NCI-H187 (cell line): ENCODE data around the gene PIP5K1C.

Experiments
- DNase-seq, 2 experiments: peaks; one replicate each; lab custom pipeline; 2025; lab: John Stamatoyannopoulos, UW

PIP5K1C gene

GRCh38 chr19:3721887-3722442 is 21.7 kb upstream of the PIP5K1C start:
- DNase-seq: no peak

DNA sequence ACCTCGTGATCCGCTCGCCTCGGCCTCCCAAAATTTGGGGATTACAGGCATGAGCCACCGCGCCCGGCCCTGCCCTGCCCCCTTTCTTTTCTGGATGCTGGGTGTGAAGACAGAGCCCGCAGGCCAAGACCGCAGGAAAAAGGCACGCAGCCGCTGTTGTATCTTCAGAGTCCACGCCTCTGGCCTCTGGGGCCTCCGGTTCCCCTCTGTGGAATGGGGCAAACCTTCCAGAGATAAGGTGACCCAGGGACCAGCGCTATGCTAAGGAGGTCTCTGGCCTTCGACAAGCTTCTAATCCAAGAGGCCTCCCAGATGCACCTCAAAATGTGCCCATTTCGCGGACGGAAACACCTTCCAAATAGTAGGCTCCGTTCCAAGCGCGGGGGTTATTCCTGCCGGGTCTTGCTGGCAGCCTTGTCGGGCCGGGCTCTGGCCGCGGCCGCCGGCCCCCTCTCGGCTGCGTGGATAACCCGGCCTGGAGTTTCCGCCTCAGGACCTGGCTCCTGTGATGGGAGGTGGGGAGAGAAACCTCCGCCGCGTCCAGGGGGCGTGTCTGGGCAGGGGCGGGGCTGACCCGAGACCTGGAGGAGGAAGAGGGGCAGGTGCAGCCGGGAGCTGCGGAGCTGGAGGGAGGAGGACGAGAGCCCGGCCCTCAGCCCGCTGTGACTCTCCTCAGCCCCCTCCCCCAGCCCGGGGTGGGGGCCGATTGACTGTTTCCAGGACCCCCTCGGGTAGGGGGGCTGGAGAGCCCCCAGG is 21.0 kb upstream of the PIP5K1C start:
- DNase-seq: peak; percentile 94 to 96

DNA sequence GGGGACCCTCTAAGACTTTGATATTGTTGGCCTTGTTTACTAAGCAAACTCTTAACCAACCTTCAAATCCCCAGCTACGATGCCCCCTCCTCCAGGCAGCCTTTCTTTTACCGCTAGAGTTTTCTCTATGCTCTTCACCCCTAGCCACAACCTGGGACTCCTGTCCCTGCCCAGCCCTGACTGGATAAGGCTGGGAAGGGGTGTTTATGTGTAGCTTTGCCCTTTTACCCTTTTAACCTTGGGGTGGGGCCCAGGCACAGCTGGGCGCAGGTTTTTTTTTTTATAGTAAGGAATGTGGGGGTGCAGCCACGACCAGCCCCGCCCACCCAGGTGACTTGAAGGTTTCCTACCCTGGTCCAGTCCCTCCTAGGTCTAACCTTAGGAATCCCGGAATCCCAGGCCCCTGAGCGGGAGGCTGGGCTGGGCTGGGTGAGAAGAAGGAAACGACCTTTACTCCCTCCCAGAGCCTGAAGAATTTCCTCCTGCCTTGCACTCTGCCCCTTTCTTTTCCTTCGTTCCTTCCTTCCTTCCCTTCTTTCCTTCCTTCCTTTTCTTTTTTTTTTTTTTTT is 20.2 kb upstream of the PIP5K1C start:
- DNase-seq: no peak

DNA sequence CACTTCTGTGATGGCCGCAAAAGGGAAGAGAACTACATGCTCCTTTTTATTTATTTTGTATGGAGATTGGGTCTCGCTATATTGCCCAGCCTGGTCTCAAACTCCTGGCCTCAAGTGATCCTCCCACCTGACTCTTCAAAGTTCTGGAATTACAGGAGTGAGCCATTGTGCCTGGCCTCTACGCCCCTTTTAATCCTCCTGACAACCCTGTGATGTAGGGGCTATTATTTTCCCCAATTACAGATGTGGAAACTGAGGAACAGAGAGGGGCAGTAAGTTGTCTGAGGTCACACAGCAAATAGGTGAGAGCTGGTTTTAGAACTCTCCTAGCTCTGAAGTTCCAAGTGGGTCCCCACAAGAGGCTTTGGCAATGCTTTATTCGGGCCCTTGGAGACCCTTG is 19.6 kb upstream of the PIP5K1C start:
- DNase-seq: no peak

DNA sequence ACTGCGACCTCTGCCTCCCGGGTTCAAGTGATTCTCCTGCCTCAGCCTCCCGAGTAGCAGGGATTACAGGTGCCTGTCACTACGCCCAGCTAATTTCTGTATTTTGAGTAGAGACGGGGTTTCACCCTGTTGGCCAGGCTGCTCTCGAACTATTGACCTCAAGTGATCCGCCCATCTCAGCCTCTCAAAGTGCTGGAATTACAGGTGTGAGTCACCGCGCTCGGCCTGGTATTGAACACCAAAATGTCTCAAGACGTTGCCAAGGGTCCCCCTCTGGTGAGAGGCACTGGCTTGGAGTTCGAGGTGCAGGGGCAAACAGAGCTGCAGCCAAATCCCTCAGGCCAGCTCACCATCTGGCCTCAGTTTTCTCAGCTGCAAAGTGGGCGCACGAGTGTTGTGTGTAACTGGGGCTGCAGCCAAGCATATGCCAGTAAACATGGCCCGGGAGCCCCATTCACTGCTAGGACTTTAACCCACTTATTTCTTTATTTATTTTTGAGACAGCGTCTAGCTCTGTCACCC is 15.9 kb upstream of the PIP5K1C start:
- DNase-seq: no peak

- no peak for DNase-seq
These were observed 12.7 kb upstream of the PIP5K1C start for GRCh38 chr19:3712663-3713611.

DNA sequence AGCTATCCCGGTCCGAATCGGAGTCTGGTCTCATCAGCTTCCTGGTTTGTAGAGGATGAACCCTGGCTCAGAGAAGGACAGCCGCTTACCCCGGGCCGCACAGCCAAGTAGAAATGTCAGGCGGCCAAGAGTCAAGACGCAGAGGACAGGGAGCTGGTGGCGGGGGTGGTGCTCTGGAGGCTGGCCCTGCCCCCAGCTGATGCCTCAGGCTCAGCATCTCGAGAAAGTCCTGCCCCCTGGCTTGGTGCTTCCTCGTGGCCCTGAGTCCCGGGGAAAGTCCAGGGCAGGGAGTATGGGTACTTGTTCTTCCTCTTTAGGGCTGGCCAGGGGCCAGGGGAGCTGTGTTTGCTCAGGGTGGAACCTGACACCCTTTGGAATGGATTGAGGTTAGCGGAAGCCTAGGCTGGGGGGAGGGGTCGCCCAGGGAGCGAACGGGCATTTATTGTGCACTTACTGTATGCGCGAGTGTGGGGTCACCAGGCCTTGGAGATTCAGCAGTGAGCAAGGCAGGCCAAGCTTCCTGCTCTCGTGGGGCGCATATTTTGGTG is 10.1 kb upstream of the PIP5K1C start:
- peak in 1 of 2 experiments; percentile 55 for DNase-seq

- DNase-seq: no peak
These were observed 8.1 kb upstream of the PIP5K1C start, which contains the start of gene TJP3 for GRCh38 chr19:3708207-3708931. TJP3 (plus strand) TSS chr19:3708384; CDS start chr19:3728433, 20,049 bp downstream.

DNA sequence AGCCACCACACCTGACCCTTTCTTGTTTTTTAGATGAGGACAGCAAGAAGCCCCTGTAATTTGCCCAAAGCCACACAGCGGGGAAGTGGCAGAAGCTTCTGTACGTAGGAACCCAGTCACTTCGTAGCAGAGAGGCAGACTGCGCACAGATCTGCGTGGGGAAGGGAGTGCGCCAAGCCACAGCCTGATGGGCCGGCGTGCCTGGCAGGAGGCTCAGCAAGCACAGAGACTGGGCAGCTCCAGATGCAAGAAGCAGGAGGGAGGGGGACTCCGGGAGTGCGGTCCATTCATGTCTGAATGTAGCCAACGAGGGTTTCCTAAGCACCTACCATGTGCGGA is 7.6 kb upstream of the PIP5K1C start:
- DNase-seq: no peak

DNA sequence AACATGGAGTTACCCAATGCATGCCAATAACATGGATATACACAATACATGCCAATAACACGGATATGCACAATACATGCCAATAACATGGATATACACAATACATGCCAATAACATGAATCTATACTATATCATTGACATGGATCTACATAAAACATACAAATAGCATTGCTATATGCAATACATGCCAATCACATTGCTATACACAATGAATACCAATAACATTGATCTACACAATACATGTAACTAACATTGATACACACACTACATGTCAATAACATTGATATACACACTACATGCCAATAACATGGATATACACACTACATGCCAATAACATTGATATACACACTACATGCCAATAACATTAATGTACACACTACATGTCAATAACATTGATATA is 932 bp upstream of the PIP5K1C start:
- DNase-seq: no peak

DNA sequence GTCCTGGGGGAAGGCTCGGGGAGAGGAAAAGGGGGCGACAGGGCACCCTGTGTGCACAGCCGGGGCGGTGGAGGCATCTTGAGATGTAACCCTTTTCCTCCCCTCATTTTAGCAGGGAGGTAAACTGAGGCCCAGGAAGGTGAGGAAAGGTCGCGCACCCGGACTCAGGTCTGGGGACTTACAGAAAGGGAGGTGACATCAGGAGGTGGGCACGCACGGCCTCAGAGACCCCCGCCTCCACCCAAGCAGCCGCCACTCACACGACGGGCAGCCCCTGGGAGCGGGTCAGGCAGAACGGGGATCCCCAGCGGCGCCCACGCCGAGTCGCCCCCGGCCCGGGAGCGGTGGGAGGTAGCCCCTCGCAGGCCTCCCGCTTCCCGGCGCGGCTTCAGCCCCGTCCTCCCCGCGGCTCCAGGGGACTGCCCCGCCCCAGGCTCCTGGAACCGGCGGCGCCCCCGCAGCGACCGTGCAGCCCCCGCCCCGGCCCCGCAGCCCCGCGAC is 477 bp downstream of the PIP5K1C start:
- no peak for DNase-seq

DNA sequence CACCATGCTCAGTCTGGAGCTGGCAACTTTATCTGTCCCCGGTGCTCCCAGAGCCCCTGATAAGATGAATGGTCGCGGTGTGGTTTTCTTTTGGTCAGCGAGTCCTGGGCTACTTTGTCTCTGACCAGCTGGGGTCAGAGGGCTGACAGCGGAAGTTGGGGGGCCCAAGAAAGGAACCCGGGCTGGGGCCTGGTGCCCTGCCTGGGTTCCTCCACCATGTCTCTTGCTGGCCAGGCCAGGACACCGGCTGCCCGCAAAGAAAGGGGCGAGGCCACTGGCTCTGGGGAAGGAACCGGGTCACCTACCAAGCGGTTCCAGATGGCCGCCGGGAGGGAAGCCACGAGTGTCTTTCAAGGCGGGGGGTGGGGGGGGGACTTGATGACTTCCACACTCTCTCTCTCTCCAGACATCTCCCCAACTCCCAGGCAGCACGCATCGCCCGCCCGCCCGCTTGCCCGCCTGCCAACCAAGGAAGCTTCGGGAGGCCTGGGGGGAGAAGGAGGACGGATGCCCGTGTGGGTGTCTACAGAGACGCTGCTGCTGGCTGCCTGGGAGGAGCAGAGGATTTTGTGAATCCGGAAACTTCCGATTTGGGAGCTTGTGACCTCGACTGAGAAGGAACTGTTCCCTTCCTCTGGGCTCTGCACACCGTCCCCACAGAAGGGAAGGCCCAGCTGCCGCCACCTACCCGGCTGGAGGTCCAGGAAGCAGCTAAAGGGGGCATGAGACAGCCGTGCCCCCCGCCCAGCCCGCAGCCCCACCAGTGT is 1.1 kb downstream of the PIP5K1C start:
- DNase-seq: no peak

DNA sequence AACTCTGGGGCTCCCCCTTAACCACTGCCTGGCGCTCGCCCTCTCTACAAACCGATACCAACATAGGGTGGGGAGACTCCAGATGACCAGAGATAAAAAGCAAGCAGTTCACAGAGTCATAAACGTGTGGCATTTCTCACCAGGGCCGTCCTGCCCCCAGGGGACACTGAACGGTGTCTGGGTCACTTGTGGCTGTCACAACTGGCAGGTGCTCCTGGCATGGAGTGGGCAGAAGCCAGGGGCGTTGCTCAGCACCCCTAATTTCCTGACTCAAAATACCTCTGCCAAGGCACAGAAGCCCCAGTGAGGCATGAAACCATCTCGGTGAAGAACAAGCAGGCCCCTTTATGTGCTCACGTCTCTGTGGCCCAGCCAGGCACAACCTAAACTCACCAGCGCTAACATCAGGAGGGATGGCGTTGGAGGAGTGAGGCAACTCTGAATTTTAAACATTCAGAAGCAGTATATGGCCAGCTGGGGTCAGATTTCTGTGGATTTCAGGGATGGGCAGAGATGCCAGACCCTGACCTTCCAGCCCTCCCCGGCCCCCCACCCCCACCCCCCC is 1.8 kb downstream of the PIP5K1C start:
- DNase-seq: no peak

DNA sequence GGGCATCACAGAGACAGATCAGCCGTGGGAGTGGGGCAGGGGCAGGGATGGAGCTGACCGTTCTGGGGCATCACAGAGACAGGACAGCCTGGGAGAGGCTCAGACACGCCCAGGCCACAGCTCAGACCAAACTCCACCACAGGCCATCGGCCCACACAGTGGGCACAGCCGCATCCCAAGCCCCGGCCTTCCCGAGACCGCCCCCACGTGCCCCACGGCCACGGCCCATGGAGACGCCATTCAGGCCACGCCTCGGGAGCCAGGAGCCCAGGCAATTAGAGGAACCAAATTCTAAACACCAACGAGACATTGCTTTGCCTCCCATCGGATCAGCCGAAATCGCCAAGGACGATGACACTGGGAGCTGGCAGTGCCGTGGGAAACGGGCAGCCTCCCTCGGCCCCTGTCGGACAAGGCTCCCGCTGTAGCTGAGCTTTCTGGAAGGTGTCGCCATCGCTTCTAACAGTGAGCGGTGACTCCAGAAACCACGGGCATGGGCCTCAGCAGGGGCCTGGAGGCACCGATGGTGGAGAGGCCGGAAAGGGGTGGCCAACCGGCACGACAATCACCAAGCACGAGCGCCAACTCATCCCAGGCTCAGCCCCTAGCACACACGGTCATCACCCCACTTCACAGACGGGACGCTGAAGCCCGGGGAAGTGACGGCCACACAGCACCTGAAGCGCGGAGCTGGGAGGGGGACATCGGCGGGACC is 2.4 kb downstream of the PIP5K1C start:
- DNase-seq: no peak

- no peak for DNase-seq
These were observed 3.2 kb downstream of the PIP5K1C start for GRCh38 chr19:3697094-3697493.

- DNase-seq: no peak
These were observed 3.6 kb downstream of the PIP5K1C start for GRCh38 chr19:3696660-3696995.

DNA sequence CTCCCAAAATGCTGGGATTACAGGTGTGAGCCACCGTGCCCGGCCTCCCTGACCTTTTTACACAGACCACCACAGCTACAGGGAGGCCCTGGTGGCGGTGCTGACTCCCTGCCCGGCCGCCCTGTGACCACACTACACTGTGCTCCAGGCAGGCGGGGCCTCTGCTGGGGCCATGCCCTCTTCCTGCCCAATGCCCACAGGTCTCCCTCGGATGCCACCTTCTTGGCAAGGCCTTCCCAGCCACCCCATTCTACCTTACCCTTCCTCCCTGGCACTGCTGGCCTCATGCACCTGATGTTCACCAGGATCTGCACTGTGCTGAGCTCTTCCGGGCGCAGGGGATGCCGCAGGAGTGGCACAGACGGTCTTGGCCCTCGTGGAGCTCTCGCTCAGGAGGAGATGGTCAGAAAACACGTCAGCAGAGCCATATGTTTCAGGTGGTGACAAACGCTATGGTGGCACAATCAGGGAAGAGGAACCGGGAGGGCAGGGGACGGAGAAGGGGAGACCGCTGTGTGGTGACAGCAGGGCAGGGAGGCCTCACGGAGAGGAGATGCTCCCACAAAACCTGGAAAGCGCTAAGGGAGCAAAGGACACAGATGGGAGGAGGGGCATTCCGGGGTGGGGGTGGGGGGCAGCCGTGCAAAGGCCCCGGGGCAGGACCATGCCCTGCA is 4.1 kb downstream of the PIP5K1C start:
- no peak for DNase-seq

DNA sequence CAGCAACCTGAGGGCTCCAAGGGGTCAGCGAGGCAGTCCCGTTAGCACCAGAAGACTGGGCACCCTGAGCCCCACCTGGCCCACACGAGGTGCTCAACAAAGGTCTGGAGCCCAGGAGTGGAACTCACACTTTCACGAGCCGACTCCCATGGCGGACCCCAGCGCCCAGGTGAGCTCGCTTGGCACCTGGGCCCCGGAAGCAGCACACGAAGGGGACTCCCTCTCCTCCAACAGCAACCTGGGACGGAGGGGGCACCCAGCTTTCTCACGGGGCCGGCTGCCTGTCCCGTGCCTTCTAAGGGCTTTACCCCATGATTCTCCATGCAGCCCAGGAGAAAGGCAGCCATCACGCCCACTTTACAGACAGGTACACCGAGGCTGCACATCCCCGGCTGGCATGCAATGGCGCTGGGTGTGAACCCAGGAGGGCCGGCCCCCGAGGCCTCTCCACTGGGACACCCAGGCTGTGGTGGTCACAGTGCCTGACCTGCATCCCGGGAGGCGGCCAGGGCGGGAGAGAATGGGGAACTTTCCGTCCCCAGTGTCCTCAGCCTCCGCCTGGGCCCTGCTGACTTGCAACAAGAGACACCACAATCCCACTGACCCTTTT is 5.0 kb downstream of the PIP5K1C start:
- DNase-seq: no peak
